GM23338 (cell line): ENCODE results near the gene SUPT3H. TPM values are rescaled to one million over a fixed set of nuclear protein-coding genes. Genes with fewer than 3 reads are reported as not detected.

Experiments
- ATAC-seq: fragments of 200-7000 bp; cut with Tn5 transposase; 3 replicates; pipeline ENCODE4 v1.9.1; 2020
- DNase-seq: peaks from one replicate; pipeline ENCODE4 v3.0.0-alpha.2; 2015; ENCODE audit warnings: low spot score
- H2AFZ ChIP-seq: fragments of 200-600 bp; sonication (generic); 2 replicates; pipeline ENCODE4 v1.8.0; 2016; ENCODE audit warnings: antibody characterized with exemption, mild to moderate bottlenecking, moderate library complexity
- H3F3A ChIP-seq: fragments of 200-600 bp; sonication (generic); replicated peaks from 2 replicates; pipeline ENCODE4 v1.8.0; 2017; ENCODE audit warnings: antibody characterized with exemption, mixed run types, low read depth
- H3K27ac ChIP-seq: fragments of 200-600 bp; sonication (generic); 2 replicates; pipeline ENCODE4 v1.6.1; 2016; ENCODE audit warnings: low read depth
- H3K27me3 ChIP-seq: fragments of 200-600 bp; sonication (generic); 2 replicates; pipeline ENCODE4 v1.8.0; 2016; ENCODE audit warnings: mild to moderate bottlenecking, mixed run types, moderate library complexity; ENCODE audit not compliant: insufficient read depth
- H3K36me3 ChIP-seq: fragments of 200-600 bp; sonication (generic); 2 replicates; pipeline ENCODE4 v1.8.0; 2016; ENCODE audit warnings: mild to moderate bottlenecking; ENCODE audit not compliant: insufficient read depth
- H3K4me1 ChIP-seq: fragments of 200-600 bp; sonication (generic); 2 replicates; pipeline ENCODE4 v1.8.0; 2016; ENCODE audit warnings: mild to moderate bottlenecking, moderate library complexity; ENCODE audit not compliant: insufficient read depth
- H3K4me2 ChIP-seq: fragments of 200-600 bp; sonication (generic); 2 replicates; pipeline ENCODE4 v1.7.1; 2017; ENCODE audit warnings: mixed run types
- H3K4me3 ChIP-seq: fragments of 200-600 bp; sonication (generic); 2 replicates; pipeline ENCODE4 v1.6.1; 2016; ENCODE audit warnings: mixed run types
- H3K79me2 ChIP-seq: fragments of 200-600 bp; sonication (generic); replicated peaks from 2 replicates; pipeline ENCODE4 v1.8.0; 2017; ENCODE audit warnings: mild to moderate bottlenecking; ENCODE audit not compliant: insufficient read depth
- H3K9me2 ChIP-seq: fragments of 200-600 bp; sonication (generic); 2 replicates; pipeline ENCODE4 v1.8.0; 2017; ENCODE audit not compliant: insufficient read depth
- H4K20me1 ChIP-seq: fragments of 200-600 bp; sonication (generic); replicated peaks from 2 replicates; pipeline ENCODE4 v1.8.0; 2017; ENCODE audit warnings: mild to moderate bottlenecking; ENCODE audit not compliant: insufficient read depth
- H3K27ac Mint-ChIP-seq: 2 replicates; pipeline ENCODE4 v1.8.0; 2020; ENCODE audit warnings: inconsistent platforms, mild to moderate bottlenecking, moderate library complexity, mixed read lengths
- H3K27me3 Mint-ChIP-seq: 3 replicates; pipeline ENCODE4 v1.8.0; 2022; ENCODE audit warnings: low read depth, mild to moderate bottlenecking, moderate library complexity, mixed read lengths, inconsistent platforms; ENCODE audit not compliant: insufficient read depth, poor library complexity
- H3K36me3 Mint-ChIP-seq: 3 replicates; pipeline ENCODE4 v1.8.0; 2021; ENCODE audit warnings: low read depth, mild to moderate bottlenecking, inconsistent platforms, moderate library complexity, mixed read lengths
- H3K4me1 Mint-ChIP-seq: 3 replicates; pipeline ENCODE4 v1.8.0; 2020; ENCODE audit warnings: mild to moderate bottlenecking, inconsistent platforms, mixed read lengths
- H3K4me3 Mint-ChIP-seq: 3 replicates; pipeline ENCODE4 v1.8.0; 2021; ENCODE audit warnings: moderate library complexity, mild to moderate bottlenecking, inconsistent platforms, mixed read lengths
- H3K9me3 Mint-ChIP-seq: 3 replicates; pipeline ENCODE4 v1.8.0; 2020; ENCODE audit warnings: moderate library complexity, mild to moderate bottlenecking, inconsistent platforms, mixed read lengths
- CREB1 ChIP-seq: fragments of 250-450 bp; sonication (Bioruptor Pico); IDR thresholded peaks from 2 replicates; pipeline ENCODE4 v1.5.0; 2020; ENCODE audit warnings: low read depth, mild to moderate bottlenecking, moderate library complexity
- CTCF ChIP-seq, 2 experiments: fragments of 200-600 bp in 1 of 2; sonication (generic) in 1 of 2; conservative IDR thresholded peaks; 2 replicates each; pipeline versions ENCODE4 v1.5.1 to v1.6.1; 2016 to 2017; ENCODE audit warnings: antibody characterized with exemption in 2 of 2, low read depth in 2 of 2, mild to moderate bottlenecking in 2 of 2, moderate library complexity in 1 of 2
- ETS1 ChIP-seq: IDR thresholded peaks from 2 replicates; pipeline ENCODE4 v1.6.1; 2016; ENCODE audit warnings: antibody characterized with exemption
- EZH2 ChIP-seq: fragments of 200-600 bp; sonication (generic); IDR thresholded peaks from one replicate; pipeline ENCODE4 v1.8.0; 2017; ENCODE audit warnings: antibody characterized with exemption, mild to moderate bottlenecking, low read depth; ENCODE audit not compliant: unreplicated experiment
- EZH2phosphoT487 ChIP-seq: fragments of 200-600 bp; sonication (generic); IDR thresholded peaks from one replicate; pipeline ENCODE4 v1.8.1; 2018; ENCODE audit warnings: antibody characterized with exemption; ENCODE audit not compliant: unreplicated experiment
- JUNB ChIP-seq: IDR thresholded peaks from one replicate; pipeline ENCODE4 v1.6.1; 2016; ENCODE audit warnings: antibody characterized with exemption; ENCODE audit not compliant: unreplicated experiment
- NANOG ChIP-seq: IDR thresholded peaks from 2 replicates; pipeline ENCODE4 v1.6.1; 2016; ENCODE audit warnings: antibody characterized with exemption, borderline replicate concordance
- POLR2AphosphoS5 ChIP-seq: IDR thresholded peaks from 2 replicates; pipeline ENCODE4 v1.6.1; 2016; ENCODE audit warnings: antibody characterized with exemption, low read depth
- REST ChIP-seq: IDR thresholded peaks from one replicate; pipeline ENCODE4 v1.6.1; 2018; ENCODE audit warnings: antibody characterized with exemption; ENCODE audit not compliant: unreplicated experiment
- STAT1 ChIP-seq: IDR thresholded peaks from one replicate; pipeline ENCODE4 v1.6.1; 2016; ENCODE audit warnings: antibody characterized with exemption; ENCODE audit not compliant: unreplicated experiment
- ZNF114 ChIP-seq: fragments of 250-450 bp; sonication (Bioruptor Pico); IDR thresholded peaks from 2 replicates; pipeline ENCODE4 v1.5.0; 2020; ENCODE audit warnings: mild to moderate bottlenecking, moderate library complexity
- ZNF331 ChIP-seq: fragments of 250-450 bp; sonication (Bioruptor Pico); IDR thresholded peaks from 2 replicates; pipeline ENCODE4 v1.5.0; 2020; ENCODE audit warnings: low read depth, mild to moderate bottlenecking, moderate library complexity
- ZNF462 ChIP-seq: fragments of 250-450 bp; sonication (Bioruptor Pico); IDR thresholded peaks from 2 replicates; pipeline ENCODE4 v1.5.0; 2020; ENCODE audit warnings: mild to moderate bottlenecking, moderate library complexity
- polyA plus RNA-seq: library from polyadenylated mRNA; unstranded; fragments of >200 nt; fragmentation: Nextera tagmentation; extraction: Ambion mirVana; gene quantifications from 2 replicates; pipeline ENCODE4 v1.2.1, GENCODE V29; 2016
- total RNA-seq: library from RNA; depleted of rRNA; stranded (reverse); fragments of >200 nt; shearing (Covaris generic); gene quantifications from 2 replicates; pipeline ENCODE4 v1.2.3, GENCODE V29; 2014

SUPT3H gene
- total and polyA plus RNA-seq, 2 experiments from 2014 or later = 11.4 to 30.1 TPM

GRCh38 chr6:44933108-44933507 lies 444.6 kb downstream of the SUPT3H start:
- ATAC-seq = no peak
- no peak for DNase-seq
- Histone ChIP-seq H4K20me1 (no peaks in the 10 kb centered on the region), H3K4me3 (no peak overlapping the region), H3K9me2 (no peaks in the 10 kb centered on the region), H3F3A (no peaks in the 10 kb centered on the region), H3K27ac (no peak overlapping the region), H2AFZ (no peak overlapping the region), H3K27me3 (no peaks in the 10 kb centered on the region), H3K4me2 (no peak overlapping the region), H3K36me3 (no peaks in the 10 kb centered on the region), H3K79me2 (no peaks in the 10 kb centered on the region), H3K4me1 (no peaks in the 10 kb centered on the region)
- Mint-ChIP-seq H3K27ac (no peak overlapping the region), H3K9me3 (no peaks in the 10 kb centered on the region), H3K27me3 (no peaks in the 10 kb centered on the region), H3K4me1 (peaks cover 2% of the 10 kb centered on the region; the same call in 1 of the 3 replicates), H3K36me3 (no peaks in the 10 kb centered on the region), H3K4me3 (no peak overlapping the region)
- TF ChIP-seq EZH2phosphoT487 = no peak
- no peak for TF ChIP-seq ZNF114 (CRISPR knock-in tag)
- TF ChIP-seq CREB1 (CRISPR knock-in tag) = no peak
- no peak for TF ChIP-seq JUNB
- TF ChIP-seq ZNF462 (CRISPR knock-in tag) = no peak
- no peak for TF ChIP-seq EZH2
- no peak for TF ChIP-seq NANOG
- TF ChIP-seq ZNF331 = no peak
- TF ChIP-seq POLR2AphosphoS5 = no peak
- TF ChIP-seq ETS1 = no peak
- no peak for TF ChIP-seq REST
- no peak for TF ChIP-seq STAT1
- TF ChIP-seq CTCF (conservative IDR thresholded peaks at IDR 0.05; ENCODE audit: low read depth in 2 of 2) = no peak
